ENCODE measurements around the gene MEAK7.

The MEAK7 gene

GRCh38 chr16:84504420-84505248, at the start of gene MEAK7:
Gene MEAK7, minus strand, starts transcription at chr16:84504659. Its CDS starts 6,573 bp downstream, at chr16:84498086.
- Histone ChIP-seq H3K36me3 (ENCODE audit: control insufficient read depth, low read length) (no peaks in the 10 kb centered on the region; the same call in 1 of the 2 replicates), H3F3A (ENCODE audit: control insufficient read depth, insufficient read depth) (peaks cover 20% of the 10 kb centered on the region), H3K4me3 (ENCODE audit: low read length) (peak within 1 kb of the TSS; percentile 85), H3K4me1 (ENCODE audit: control insufficient read depth, low read length) (peaks cover 53% of the 10 kb centered on the region), H3K9me3 (ENCODE audit: control insufficient read depth, insufficient read depth, low read length) (no peaks in the 10 kb centered on the region), H4K20me1 (ENCODE audit: control insufficient read depth, insufficient read depth, low read depth, low read length) (no peaks in the 10 kb centered on the region), H3K4me2 (ENCODE audit: low read length) (peak within 1 kb of the TSS; percentile 98), H3K9me2 (replicated peaks; ENCODE audit: control insufficient read depth, low read length) (no peaks in the 10 kb centered on the region), H3K27me3 (ENCODE audit: control insufficient read depth, low read length) (no peaks in the 10 kb centered on the region), H3K27ac (ENCODE audit: low read depth, low read length) (peak within 1 kb of the TSS; percentile 92), H3K79me2 (ENCODE audit: control insufficient read depth, low read length) (peaks cover 19% of the 10 kb centered on the region)
- TF ChIP-seq EZH2phosphoT487 (IDR thresholded peaks at IDR 0.05; ENCODE audit: borderline replicate concordance, low read length) (no peak), CTCF (IDR thresholded peaks at IDR 0.05; ENCODE audit: low read depth, low read length, poor library complexity, severe bottlenecking) (no peak)

GRCh38 chr16:84553873-84554399, 49.5 kb upstream of the MEAK7 start:
- Histone ChIP-seq H3K4me3 (ENCODE audit: low read length) (no peak overlapping the region), H4K20me1 (ENCODE audit: control insufficient read depth, insufficient read depth, low read depth, low read length) (no peaks in the 10 kb centered on the region), H3K4me2 (ENCODE audit: low read length) (no peak overlapping the region), H3K9me2 (replicated peaks; ENCODE audit: control insufficient read depth, low read length) (no peaks in the 10 kb centered on the region), H3K27ac (ENCODE audit: low read depth, low read length) (no peak overlapping the region), H3K27me3 (ENCODE audit: control insufficient read depth, low read length) (peaks cover 12% of the 10 kb centered on the region; the same call in 1 of the 2 replicates), H3K4me1 (ENCODE audit: control insufficient read depth, low read length) (peaks cover 20% of the 10 kb centered on the region), H3K9me3 (ENCODE audit: control insufficient read depth, insufficient read depth, low read length) (no peaks in the 10 kb centered on the region), H3K79me2 (ENCODE audit: control insufficient read depth, low read length) (no peaks in the 10 kb centered on the region), H3F3A (ENCODE audit: control insufficient read depth, insufficient read depth) (no peaks in the 10 kb centered on the region), H3K36me3 (ENCODE audit: control insufficient read depth, low read length) (no peaks in the 10 kb centered on the region)
- no peak for TF ChIP-seq CTCF (IDR thresholded peaks at IDR 0.05; ENCODE audit: low read depth, low read length, poor library complexity, severe bottlenecking)
- no peak for TF ChIP-seq EZH2phosphoT487 (IDR thresholded peaks at IDR 0.05; ENCODE audit: borderline replicate concordance, low read length)

GRCh38 chr16:84552135-84552534, 47.7 kb upstream of the MEAK7 start:
- no peak overlapping the region for H3K4me2 ChIP-seq (ENCODE audit: low read length)
- no peak overlapping the region for H3K27ac ChIP-seq (ENCODE audit: low read depth, low read length)
- TF ChIP-seq CTCF (IDR thresholded peaks at IDR 0.05; ENCODE audit: low read depth, low read length, poor library complexity, severe bottlenecking) (no peak), EZH2phosphoT487 (IDR thresholded peaks at IDR 0.05; ENCODE audit: borderline replicate concordance, low read length) (no peak)
- H3K9me2 ChIP-seq (replicated peaks; ENCODE audit: control insufficient read depth, low read length): no peaks in the 10 kb centered on the region
- peaks cover 22% of the 10 kb centered on the region for H3K4me1 ChIP-seq (ENCODE audit: control insufficient read depth, low read length)
- no peaks in the 10 kb centered on the region for H3K36me3 ChIP-seq (ENCODE audit: control insufficient read depth, low read length)
- no peaks in the 10 kb centered on the region for H3F3A ChIP-seq (ENCODE audit: control insufficient read depth, insufficient read depth)
- no peak overlapping the region for H3K4me3 ChIP-seq (ENCODE audit: low read length)
- H3K9me3 ChIP-seq (ENCODE audit: control insufficient read depth, insufficient read depth, low read length): no peaks in the 10 kb centered on the region
- H3K27me3 ChIP-seq (ENCODE audit: control insufficient read depth, low read length): peaks cover 6% of the 10 kb centered on the region; the same call in 1 of the 2 replicates
- no peaks in the 10 kb centered on the region for H4K20me1 ChIP-seq (ENCODE audit: control insufficient read depth, insufficient read depth, low read depth, low read length)
- no peaks in the 10 kb centered on the region for H3K79me2 ChIP-seq (ENCODE audit: control insufficient read depth, low read length)

Measured in DOHH2 (cell line).